GM19351 (cell line): ENCODE results near the gene CALN1.
"Not testable (repeated sequence)": the region's sequence is repeated elsewhere in the genome, so short reads cannot be mapped to it uniquely, and the experiment has no call there.

Source experiments
- ATAC-seq: cut with Tn5 transposase; IDR thresholded peaks from one replicate; pipeline ENCODE4 v1.9.1; 2021; ENCODE audit warnings: mild to moderate bottlenecking, moderate library complexity; ENCODE audit not compliant: unreplicated experiment

Gene CALN1

DNA sequence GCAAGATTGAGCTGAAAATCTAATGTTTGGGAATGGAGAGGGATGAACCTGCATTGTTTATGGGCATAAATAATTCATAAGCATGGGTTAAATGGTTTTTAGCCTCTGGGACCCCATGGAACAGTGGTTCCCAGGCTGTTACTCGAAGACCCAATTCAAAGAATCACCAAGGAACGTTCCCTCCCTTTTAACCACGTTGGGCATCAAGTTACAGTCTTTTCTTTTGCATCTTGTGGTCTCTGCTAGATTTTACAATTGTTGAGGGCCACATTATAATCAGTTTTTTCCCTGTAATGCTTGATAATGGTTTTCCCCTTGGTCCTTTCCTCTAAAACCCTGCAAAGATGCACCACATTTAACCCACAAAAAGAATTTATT lies 2.5 kb downstream of the CALN1 start:
- ATAC-seq: no peak

DNA sequence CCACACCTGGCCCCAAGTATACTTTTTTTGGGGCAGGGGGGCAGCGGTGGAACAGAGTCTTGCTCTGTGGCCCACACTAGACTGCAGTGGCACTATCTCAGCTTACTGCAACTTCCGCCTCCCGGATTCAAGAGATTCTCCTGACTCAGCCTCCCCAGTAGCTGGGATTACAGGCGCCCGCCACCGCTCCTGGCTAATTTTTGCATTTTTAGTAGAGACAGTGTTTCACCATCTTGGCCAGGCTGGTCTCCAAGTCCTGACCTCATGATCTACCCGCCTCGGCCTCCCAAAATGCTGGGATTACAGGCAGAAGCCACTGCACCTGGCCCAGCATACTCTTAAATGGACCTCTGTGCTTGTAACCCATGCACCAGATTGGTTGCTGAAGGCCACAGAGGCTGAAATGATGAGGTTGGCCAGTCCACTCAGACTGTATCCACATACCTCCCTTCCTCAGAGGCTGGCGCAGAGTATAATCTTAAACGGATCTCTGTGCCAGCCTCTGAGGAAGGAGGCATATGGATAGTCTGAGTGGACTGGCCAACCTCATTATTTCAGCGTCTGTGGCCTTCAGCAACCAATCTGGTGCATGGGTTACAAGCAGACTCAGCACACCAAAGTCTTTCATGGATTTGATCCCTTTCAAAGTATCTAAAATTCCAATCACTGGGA lies 3.0 kb downstream of the CALN1 start:
- no peak for ATAC-seq

DNA sequence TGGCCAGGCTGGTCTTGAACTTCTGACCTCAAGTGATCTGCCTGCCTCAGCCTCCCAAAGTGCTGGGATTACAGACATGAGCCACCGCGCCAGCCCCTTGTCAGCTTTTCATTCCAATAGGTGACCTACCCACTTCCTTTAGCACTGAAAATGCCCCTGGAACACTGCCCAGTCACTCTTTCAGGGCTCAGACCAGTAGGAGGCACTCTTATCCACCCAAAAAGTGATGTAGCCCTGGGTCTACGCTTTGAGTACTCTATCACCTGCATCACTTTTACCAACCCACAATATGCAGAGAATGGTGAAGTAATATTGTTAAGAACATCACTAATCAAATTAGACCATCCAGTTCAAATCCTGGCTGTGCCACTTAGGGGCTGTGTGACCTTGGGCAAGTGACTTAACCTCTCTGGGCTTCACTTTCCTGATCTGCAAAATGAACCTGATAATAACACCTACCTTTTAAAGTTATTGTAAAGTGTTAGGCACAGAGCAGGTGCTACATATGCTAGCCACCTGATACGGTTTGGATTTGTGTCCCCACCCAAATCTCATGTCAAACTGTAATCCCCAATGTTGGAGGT lies 5.2 kb downstream of the CALN1 start:
- no peak for ATAC-seq

DNA sequence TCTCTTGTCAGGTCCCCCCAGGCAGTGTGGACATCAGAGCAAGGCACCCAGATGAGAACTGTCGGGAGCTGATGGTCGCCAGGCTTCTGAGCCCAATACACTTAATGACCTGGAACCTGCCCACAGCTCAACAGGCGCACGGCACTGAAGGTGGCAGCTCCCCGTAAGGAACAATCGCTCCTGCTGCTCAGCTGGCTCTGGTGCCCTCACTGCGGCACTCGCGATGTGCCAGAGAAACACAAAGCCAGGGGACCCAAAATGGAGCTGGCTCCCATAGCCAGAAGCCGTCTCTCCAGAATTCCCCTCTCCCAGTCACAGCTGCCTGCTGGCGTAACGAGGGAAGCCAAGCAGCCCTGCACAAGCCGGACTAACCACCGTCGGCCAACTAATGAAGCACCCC lies 6.3 kb downstream of the CALN1 start:
- ATAC-seq: no peak

DNA sequence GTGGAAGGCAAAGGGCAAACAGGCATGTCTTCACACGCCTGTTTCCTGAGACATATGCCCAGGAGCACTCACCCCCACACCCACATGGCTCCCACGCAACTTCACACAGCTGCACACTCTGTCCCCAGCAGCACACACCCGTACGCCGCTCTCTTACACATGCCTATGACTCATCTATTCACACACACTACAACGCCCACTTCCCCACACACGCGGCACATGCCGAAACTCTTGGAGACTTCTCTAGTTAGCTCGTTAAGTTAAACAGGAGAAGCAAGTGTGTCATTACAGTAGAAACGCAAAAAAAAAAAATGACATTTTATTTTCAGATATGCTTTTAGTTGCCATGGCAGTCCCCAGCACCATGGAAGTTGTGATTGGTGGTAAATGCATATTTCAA lies 6.7 kb downstream of the CALN1 start:
- peak; percentile 61 for ATAC-seq

DNA sequence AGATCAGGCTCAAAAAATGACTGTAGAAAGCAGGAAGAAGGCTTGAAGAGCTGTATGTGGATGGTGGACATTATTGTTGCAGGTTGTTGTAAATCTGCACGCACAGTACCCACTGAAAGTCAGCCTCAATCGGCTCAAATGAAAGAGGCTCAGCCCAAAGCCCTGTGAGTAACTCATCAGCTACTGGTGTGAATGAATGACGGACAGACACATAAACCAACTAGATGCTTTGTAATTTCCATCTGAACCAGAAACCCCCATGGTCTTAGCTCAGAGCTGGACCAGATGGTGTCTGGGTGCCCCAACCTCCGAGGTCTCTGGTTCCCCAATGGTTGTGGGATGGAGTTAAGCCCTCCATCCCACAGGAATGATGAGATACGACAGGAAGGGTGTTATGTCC lies 7.4 kb downstream of the CALN1 start:
- no peak for ATAC-seq

DNA sequence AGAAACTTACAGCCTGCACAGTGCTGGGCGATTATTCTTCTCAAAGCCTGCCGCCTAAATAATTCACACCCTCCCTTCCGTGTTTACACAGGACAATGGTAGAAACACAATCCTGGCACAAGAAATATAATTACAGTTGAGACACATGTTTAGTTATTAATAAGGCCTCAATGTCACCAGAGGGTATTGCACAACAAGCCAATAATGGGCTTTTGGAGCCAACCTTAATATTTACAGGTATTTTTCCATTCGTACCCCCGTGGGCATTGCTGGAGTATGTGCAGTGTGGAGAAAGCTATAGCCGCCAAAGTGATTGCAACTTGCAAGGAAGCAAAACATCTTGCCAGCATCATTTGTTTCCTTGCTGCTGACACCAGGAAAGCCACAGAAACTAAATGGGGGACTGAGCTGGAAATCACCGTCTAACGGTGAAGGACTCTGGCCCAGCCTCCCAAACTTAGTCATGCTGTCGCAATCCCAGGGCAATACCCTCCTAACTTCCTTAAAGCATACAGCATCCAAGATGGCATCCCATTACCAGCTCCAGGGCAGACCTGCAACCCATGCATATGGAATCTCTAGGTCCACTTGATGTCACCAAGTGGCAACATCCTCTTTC lies 8.6 kb downstream of the CALN1 start:
- ATAC-seq: no peak

DNA sequence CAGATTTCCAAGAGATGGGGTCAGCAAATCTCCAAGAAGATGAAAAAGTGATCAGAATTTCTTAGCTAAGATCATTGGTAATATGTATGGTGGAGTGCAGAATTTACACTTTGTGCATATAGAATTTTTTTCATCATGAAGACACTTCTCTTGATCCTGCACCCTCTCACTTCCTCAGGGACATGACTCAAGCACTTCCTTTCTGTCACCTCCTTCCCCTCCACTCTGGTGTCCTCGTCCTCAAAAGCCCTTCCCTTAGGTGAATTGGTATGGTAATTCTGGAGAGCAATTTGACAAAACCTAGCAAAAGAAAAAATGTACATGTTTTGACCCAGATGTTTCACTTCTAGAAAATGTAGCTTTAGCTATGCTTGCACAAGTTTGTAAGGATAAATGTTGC lies 18.1 kb downstream of the CALN1 start:
- ATAC-seq: no peak

DNA sequence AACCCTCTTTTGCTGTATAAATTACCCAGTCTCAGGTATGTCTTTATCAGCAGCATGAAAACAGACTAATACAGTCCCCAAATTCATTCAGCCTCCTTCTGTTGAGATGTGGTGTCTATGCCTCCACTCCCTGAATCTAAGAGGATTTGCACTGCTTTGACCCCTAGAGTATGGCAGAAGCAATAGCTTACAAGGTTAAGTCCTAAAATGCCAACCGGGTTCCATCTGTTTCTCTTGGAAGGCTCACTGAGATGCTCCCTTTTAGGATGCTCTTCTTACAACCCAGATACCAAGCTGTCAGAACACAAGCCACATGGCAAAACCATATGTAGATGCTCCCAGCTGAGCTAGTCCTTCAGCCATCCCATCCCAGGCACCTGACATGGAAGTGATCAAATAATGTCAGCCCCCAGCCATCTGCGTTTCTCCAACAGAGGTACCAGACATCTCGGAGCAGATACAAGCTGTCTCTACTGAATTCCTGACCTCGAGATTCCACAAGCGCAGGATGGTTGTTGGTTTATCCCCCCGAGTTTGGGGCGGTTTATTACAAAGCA lies 20.2 kb downstream of the CALN1 start:
- no peak for ATAC-seq

DNA sequence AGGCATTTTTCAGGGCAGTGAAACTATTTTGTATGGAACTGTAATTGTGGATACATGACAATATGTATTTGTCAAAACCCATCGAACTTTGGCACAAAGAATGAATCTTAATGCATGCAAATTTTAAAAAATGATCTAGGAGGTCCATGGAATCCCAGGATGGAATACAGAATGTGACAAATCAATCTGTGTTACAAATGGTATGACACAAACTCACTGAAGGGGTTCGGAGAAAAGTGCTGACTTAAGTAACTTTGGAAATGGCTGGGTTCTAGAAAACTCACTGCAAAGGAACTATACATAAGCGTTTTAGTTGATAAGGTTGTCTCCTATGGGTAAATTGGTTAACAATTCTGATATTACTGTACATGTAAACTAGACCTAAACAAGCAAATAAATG lies 26.0 kb downstream of the CALN1 start:
- no peak for ATAC-seq

DNA sequence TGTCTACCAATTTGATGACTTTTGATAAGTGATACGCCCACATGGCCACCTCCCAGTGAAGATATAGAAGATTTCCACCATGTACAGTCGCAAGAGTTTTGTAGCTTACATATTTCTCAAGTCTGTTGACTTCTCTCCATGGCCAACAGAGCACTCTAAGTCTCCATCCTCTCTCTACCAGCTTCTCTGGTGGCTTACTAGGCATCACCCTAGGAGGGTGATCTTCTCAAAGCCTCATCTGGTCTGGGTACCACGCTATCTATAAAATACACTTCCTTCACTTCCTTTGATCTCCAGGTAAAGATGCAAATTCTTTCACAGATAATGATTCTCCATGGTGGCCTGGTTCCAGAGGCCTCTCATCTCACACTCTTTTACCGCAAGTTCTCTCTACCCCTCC lies 49.9 kb downstream of the CALN1 start:
- ATAC-seq: no peak

DNA sequence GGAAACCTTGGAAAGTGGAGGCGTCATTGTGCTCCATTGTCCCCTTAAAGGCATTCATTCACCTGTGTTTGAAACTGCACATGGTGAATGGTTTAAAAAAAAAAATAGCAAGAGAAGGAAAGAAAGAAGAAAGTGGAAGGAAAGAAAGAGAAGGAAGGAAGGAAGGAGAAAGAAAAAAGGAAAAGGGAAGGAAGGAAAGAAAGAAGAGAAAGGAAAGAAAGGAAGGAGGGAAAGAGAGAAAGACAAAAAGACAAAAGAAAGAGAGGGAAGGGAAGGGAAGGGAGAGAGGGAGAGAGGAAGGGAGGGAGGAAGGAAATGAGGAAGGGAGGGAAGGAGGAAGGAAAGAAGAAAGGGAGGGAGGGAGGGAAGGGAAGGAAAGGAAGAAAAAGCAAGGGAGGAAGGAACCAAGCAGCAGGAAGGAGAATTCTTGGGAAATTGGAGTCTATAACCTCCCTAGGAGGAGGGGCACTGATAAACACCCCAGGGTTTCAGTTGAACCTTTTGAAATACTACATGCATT lies 66.9 kb downstream of the CALN1 start:
- ATAC-seq: no peak

DNA sequence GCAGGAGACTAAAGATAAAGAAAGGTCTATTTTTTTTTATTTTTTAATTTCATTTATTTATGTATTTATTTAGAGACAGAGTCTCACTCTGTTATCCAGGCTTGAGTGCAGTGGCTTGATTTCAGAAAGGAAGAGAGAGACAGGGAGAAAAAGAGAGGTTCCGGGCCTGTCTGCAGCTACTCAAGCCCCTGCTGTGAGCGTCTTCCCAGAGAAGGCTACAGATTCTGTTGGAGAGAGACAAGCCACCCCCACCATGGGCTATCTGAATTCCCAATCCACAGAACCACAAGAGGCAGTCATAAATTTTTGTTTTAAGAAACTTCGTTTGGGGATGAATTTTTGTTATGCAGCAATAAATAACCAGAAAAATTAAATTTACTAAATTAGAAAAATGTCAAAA lies 68.1 kb downstream of the CALN1 start:
- no peak for ATAC-seq

DNA sequence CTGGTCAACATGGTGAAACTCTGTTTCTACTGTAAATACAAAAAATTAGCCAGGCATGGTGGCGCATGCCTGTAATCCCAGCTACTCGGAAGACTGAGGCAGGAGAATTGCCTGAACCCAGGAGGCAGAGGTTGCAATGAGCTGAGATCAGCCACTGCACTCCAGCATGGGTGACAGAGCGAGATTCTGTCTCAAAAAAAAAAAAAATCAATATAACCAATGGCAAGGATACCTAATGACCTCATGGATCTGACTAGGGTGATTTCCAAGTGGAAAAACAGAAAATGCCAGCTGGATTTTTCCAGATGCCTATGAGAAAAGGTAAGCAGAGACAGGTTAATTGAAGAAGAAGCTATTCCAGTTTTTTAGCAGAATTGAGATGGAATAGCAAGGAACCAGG lies 68.8 kb downstream of the CALN1 start:
- ATAC-seq: not testable (repeated sequence)

DNA sequence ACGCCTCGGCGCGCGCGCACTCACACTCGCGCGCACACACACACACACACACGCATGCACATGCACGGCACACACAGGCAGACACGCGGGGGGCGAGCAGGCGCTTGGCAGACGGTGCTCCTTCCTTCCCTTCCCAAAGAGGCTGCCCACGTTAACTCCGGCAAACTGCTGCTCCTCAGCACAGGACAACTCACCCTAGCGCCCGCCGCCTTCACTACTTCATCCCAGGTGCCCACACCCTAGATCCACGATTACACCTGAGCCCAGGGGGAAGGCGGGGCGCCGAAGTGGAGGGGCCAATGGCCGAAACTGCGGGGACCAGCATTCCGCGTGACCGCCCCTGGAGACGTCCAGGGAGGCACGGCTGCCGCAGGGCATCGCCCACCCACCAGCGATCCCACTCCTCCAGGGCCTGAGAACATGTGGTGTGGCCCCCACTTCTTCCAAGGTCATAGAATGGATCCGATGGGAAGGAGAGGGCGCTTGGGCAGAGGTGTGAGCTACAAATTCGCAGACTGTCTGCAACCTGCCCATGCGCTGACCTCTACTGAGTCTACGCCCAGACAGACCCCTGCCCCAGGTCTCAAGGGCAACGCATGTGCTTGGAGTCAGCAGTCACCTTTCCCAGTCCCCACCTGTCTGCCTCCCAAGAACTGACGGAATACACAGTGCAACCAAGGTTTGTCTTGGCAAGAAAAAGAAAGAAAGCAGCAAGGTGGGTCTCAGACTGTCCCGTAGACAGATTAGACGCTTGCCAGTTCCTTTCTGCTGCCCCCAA lies 74.6 kb downstream of the CALN1 start:
- no peak for ATAC-seq

DNA sequence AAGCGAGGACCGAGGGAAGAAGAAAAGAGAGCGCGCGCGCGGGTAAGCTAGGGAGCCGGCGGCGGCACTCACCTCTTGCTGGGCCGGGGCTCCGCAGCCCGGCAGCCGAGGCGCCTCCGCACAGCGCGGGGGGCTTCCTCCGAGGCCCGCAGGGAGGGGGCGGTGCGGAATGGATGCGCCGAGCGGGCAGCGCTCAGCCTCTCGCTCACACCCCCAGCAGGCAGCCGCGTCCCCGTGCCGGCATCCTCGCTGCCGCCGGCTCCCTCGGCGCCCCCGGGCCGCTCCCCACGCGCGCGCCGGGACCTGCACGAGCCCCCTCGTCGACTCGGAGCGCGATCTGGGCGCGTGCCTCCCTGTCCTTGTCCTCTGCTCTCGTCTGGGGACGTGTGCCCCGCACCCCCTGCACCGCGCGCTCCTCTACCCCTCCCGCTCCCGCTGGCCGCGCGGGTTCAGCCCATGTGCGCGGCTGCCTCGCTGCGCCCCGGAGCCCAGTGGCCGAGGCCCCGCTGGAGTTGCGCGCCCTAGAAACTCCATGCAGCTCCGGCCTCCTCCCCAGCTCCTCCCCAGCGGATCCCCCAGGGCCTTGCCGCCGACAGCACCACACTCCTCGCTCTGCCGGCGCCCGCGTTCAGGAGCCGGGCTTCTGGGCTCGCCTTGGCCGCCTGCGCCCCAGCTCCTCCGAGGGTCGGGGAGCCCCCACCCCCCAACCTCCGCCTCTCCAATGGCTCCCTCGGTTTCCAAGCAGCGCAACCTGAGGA lies 75.3 kb downstream of the CALN1 start:
- ATAC-seq: no peak

DNA sequence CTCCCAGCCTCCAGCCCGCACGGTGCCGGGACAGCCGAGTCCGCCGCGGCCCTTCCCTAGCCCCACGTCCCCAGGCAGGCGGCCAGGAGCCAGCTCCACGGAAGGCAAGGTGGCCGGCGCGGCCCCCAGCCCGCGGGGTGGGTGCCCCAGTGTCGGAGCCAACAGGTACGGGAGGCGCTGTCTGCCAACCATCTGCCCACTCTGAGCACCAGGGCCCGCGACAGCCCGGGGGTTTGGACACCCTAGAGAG lies 75.8 kb downstream of the CALN1 start:
- ATAC-seq: no peak

DNA sequence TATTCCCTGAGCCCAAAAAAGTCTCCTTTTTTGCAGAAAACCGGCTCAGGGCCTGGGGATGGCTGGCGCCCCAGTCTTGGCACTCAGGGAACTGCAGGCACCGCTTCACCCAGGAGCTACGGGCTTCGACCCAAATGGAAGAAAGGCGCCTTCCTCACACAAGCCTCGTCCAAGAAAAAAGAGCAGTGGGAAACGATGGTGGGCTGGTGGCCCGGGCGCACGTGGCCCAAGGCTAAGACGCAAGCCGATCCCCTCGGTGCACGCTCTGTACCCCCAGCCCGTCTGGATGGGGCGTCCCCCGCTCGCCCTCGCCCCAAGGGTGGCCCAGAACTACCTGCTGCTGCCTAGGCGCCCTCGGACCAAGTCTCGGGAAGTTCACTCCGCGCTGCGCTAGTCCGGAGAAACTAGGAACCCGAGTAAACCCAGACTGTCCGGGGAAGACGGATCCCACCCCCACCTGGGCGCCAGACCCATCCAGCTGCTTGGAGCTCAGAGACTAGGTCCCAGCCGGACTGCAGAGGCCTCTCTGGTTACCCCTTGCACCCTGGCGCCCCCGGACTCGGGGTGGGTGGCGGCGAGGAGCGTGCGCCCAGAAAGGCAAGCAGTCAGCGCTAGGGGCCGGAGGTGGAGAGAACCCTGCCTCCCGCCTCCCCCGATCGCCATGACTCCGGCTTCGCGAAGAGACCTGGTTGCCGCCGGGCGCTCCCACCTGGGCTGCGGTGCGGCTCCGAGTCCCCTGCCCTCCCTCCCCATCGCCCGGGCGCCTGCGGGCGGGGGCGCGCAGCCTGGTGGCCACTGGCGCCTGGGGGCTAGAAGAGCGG lies 76.4 kb downstream of the CALN1 start:
- ATAC-seq: no peak

DNA sequence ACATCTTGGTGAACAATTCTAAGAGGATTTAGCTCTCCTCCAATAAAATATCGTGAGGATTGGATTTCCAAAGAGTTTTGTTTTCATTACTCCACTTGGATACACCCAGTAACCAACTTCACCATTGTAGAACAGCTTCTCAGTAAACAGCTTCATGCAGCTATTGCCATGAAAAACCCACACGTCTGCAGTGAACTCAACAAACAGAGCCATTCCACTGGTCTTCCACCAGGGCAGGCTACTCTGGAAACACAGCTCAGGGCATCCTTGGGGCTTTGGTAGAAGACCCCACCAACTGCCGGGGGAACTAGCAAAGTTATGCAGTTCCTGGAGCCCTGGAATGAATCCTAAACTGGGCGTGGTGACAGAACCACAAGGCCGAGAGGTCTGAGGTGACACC lies 77.4 kb downstream of the CALN1 start:
- ATAC-seq: no peak

DNA sequence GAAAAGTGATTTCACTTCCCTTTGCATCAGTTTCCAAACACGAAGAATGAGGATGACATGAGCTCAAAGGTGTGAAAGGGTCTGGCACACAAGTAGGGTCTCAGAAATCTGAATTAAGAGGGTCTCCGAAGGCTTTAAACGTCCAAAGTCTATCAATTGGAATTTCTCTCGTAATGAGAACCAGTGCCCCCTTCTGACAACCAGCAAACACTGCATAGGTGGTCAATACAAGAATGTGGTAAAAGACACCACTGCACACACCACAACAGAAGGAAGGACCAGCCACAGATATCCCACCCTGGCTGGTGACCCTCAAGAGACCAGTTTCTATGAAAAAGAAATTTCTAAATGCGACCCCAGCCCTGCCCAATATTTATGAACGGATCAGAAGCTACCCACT lies 78.1 kb downstream of the CALN1 start:
- no peak for ATAC-seq
